Stimulated activated CD4-positive, alpha-beta T cell treated with anti-CD3 and anti-CD28 coated beads, Interleukin-4, amount 100 ng/mL, for 4 hours (primary cell): Measurements from ENCODE around the gene DDX54.
"Not testable (repeated sequence)": the region's sequence is repeated elsewhere in the genome, so short reads cannot be mapped to it uniquely, and the experiment has no call there.

Experiments
- DNase-seq, 2 experiments: peaks; one replicate each; pipeline ENCODE4 v3.0.0-alpha.2; 2020

Gene DDX54

GRCh38 chr12:113161415-113162016 lies 23.8 kb downstream of the DDX54 start:
- DNase-seq, result peak in 1 of 2 experiments; percentile 25

GRCh38 chr12:113159937-113160336 lies 25.3 kb downstream of the DDX54 start:
- no peak for DNase-seq

GRCh38 chr12:113158439-113159203 lies 26.7 kb downstream of the DDX54 start:
- no peak for DNase-seq

- no peak for DNase-seq
Observed at GRCh38 chr12:113157218-113157859, 27.9 kb downstream of the DDX54 start.

- DNase-seq, result no peak
Observed at GRCh38 chr12:113155646-113156045, 29.6 kb downstream of the DDX54 start.

GRCh38 chr12:113155060-113155459 lies 30.2 kb downstream of the DDX54 start:
- DNase-seq, result no peak

- DNase-seq, result peak in 1 of 2 experiments; percentile 24
Observed at GRCh38 chr12:113154351-113154973, 30.8 kb downstream of the DDX54 start.

- peak; percentile 49 to 61 for DNase-seq
Observed at GRCh38 chr12:113152835-113153814, 32.2 kb downstream of the DDX54 start.

GRCh38 chr12:113152196-113152834 lies 33.0 kb downstream of the DDX54 start:
- DNase-seq, result no peak

GRCh38 chr12:113151655-113152054 lies 33.6 kb downstream of the DDX54 start:
- no peak for DNase-seq

- DNase-seq, result no peak
Observed at GRCh38 chr12:113149361-113150150, 35.7 kb downstream of the DDX54 start, which contains the start of gene CFAP73. TSS of gene CFAP73 (plus strand) at chr12:113149724. CDS start at chr12:113149858, 134 bp downstream.

GRCh38 chr12:113146999-113147398 lies 38.3 kb downstream of the DDX54 start:
- no peak for DNase-seq

GRCh38 chr12:113145720-113146551 lies 39.3 kb downstream of the DDX54 start:
- DNase-seq, result no peak

GRCh38 chr12:113144806-113145205 lies 40.5 kb downstream of the DDX54 start:
- no peak for DNase-seq

GRCh38 chr12:113143959-113144358 lies 41.3 kb downstream of the DDX54 start:
- DNase-seq, result no peak

GRCh38 chr12:113142886-113143332 lies 42.4 kb downstream of the DDX54 start:
- no peak for DNase-seq

- peak in 1 of 2 experiments; percentile 26 for DNase-seq
Observed at GRCh38 chr12:113142173-113142885, 42.9 kb downstream of the DDX54 start.

GRCh38 chr12:113141716-113142115 lies 43.6 kb downstream of the DDX54 start:
- not testable (repeated sequence) for DNase-seq

- no peak for DNase-seq
Observed at GRCh38 chr12:113140706-113141105, 44.6 kb downstream of the DDX54 start.
